HUES6 (cell line): ENCODE results near the gene EHD1.
A peak's percentile ranks its signal among the peaks of the same experiment; 100 is the strongest.

ENCODE experiments used
- H3K27ac ChIP-seq: 2 replicates; pipeline ENCODE4 v1.7.0; 2013; ENCODE audit warnings: low read depth, mild to moderate bottlenecking, low read length, inconsistent platforms
- H3K27me3 ChIP-seq: 2 replicates; pipeline ENCODE4 v1.6.1; 2013; ENCODE audit warnings: low read length; ENCODE audit not compliant: control insufficient read depth, insufficient read depth
- H3K36me3 ChIP-seq: 2 replicates; pipeline ENCODE4 v1.6.1; 2013; ENCODE audit warnings: low read length; ENCODE audit not compliant: control insufficient read depth, insufficient read depth
- H3K4me1 ChIP-seq: 2 replicates; pipeline ENCODE4 v1.6.1; 2013; ENCODE audit warnings: low read length; ENCODE audit not compliant: control insufficient read depth, insufficient read depth
- H3K4me3 ChIP-seq: 2 replicates; pipeline ENCODE4 v1.5.1; 2013; ENCODE audit warnings: low read depth, low read length
- H3K9ac ChIP-seq: one replicate; pipeline ENCODE4 v1.6.1; 2013; ENCODE audit warnings: mild to moderate bottlenecking, low read length
- H3K9me3 ChIP-seq: 2 replicates; pipeline ENCODE4 v1.6.1; 2013; ENCODE audit warnings: low read depth, low read length; ENCODE audit not compliant: control insufficient read depth, insufficient read depth

Gene EHD1

GRCh38 chr11:64888406-64888728, 9.9 kb upstream of the EHD1 start:
- peak overlapping the region; percentile 56 for H3K9ac ChIP-seq
- no peaks in the 10 kb centered on the region for H3K36me3 ChIP-seq
- H3K9me3 ChIP-seq = no peaks in the 10 kb centered on the region
- H3K27ac ChIP-seq = no peak overlapping the region
- peak overlapping the region; percentile 49 for H3K4me3 ChIP-seq
- H3K4me1 ChIP-seq = peaks cover 18% of the 10 kb centered on the region
- H3K27me3 ChIP-seq = no peaks in the 10 kb centered on the region

- peaks cover 18% of the 10 kb centered on the region for H3K4me1 ChIP-seq
- no peaks in the 10 kb centered on the region for H3K9me3 ChIP-seq
- H3K27ac ChIP-seq = no peak overlapping the region
- no peaks in the 10 kb centered on the region for H3K36me3 ChIP-seq
- peak overlapping the region; percentile 49 for H3K4me3 ChIP-seq
- H3K27me3 ChIP-seq = no peaks in the 10 kb centered on the region
- H3K9ac ChIP-seq = peak overlapping the region; percentile 56
These were observed 9.5 kb upstream of the EHD1 start for GRCh38 chr11:64887757-64888405.

GRCh38 chr11:64887234-64887756, 8.9 kb upstream of the EHD1 start:
- H3K9me3 ChIP-seq = no peaks in the 10 kb centered on the region
- H3K9ac ChIP-seq = peak overlapping the region; percentile 17
- H3K27ac ChIP-seq = no peak overlapping the region
- H3K27me3 ChIP-seq = no peaks in the 10 kb centered on the region
- no peaks in the 10 kb centered on the region for H3K36me3 ChIP-seq
- H3K4me1 ChIP-seq = peaks cover 18% of the 10 kb centered on the region
- peak overlapping the region; percentile 49; the same call in 1 of the 2 replicates for H3K4me3 ChIP-seq

- Histone ChIP-seq H3K27ac (no peak overlapping the region), H3K9me3 (no peaks in the 10 kb centered on the region), H3K4me1 (peaks cover 18% of the 10 kb centered on the region), H3K36me3 (no peaks in the 10 kb centered on the region), H3K27me3 (no peaks in the 10 kb centered on the region), H3K9ac (no peak overlapping the region), H3K4me3 (no peak overlapping the region)
These were observed 7.2 kb upstream of the EHD1 start for GRCh38 chr11:64885367-64886286.

GRCh38 chr11:64884019-64884418, 5.6 kb upstream of the EHD1 start:
- Histone ChIP-seq H3K9ac (peak overlapping the region; percentile 15), H3K36me3 (no peaks in the 10 kb centered on the region), H3K4me3 (no peak overlapping the region), H3K9me3 (no peaks in the 10 kb centered on the region), H3K27ac (no peak overlapping the region), H3K27me3 (no peaks in the 10 kb centered on the region), H3K4me1 (peaks cover 24% of the 10 kb centered on the region)

GRCh38 chr11:64883575-64883974, 5.2 kb upstream of the EHD1 start:
- no peaks in the 10 kb centered on the region for H3K36me3 ChIP-seq
- H3K4me1 ChIP-seq = peaks cover 19% of the 10 kb centered on the region
- H3K9ac ChIP-seq = peak overlapping the region; percentile 15
- H3K27me3 ChIP-seq = no peaks in the 10 kb centered on the region
- H3K9me3 ChIP-seq = no peaks in the 10 kb centered on the region
- no peak overlapping the region for H3K27ac ChIP-seq
- no peak overlapping the region for H3K4me3 ChIP-seq

- Histone ChIP-seq H3K27me3 (no peaks in the 10 kb centered on the region), H3K4me3 (no peak overlapping the region), H3K27ac (no peak overlapping the region), H3K36me3 (no peaks in the 10 kb centered on the region), H3K9ac (no peak overlapping the region), H3K4me1 (peaks cover 13% of the 10 kb centered on the region), H3K9me3 (no peaks in the 10 kb centered on the region)
These were observed 3.8 kb upstream of the EHD1 start for GRCh38 chr11:64882243-64882642.

GRCh38 chr11:64881476-64881875, 3.1 kb upstream of the EHD1 start:
- Histone ChIP-seq H3K27ac (no peak overlapping the region), H3K4me1 (peaks cover 19% of the 10 kb centered on the region), H3K9ac (no peak overlapping the region)

GRCh38 chr11:64880240-64881001, 2.0 kb upstream of the EHD1 start:
- Histone ChIP-seq H3K4me1 (peaks cover 23% of the 10 kb centered on the region), H3K9me3 (no peaks in the 10 kb centered on the region), H3K4me3 (no peak overlapping the region), H3K27ac (no peak overlapping the region), H3K9ac (no peak overlapping the region), H3K27me3 (no peaks in the 10 kb centered on the region), H3K36me3 (no peaks in the 10 kb centered on the region)

More at GRCh38 chr11:64881476-64881875, 3.1 kb upstream of the EHD1 start:
- Histone ChIP-seq H3K4me3 (no peak overlapping the region), H3K27me3 (no peaks in the 10 kb centered on the region), H3K9me3 (no peaks in the 10 kb centered on the region), H3K36me3 (no peaks in the 10 kb centered on the region)

- H3K4me1 ChIP-seq = peaks cover 23% of the 10 kb centered on the region
- H3K9ac ChIP-seq = peak overlapping the region; percentile 76
- H3K36me3 ChIP-seq = peaks cover 4% of the 10 kb centered on the region; the same call in 1 of the 2 replicates
- H3K27ac ChIP-seq = peak overlapping the region; percentile 24; the same call in 1 of the 2 replicates
- H3K9me3 ChIP-seq = no peaks in the 10 kb centered on the region
- H3K4me3 ChIP-seq = peak overlapping the region; percentile 86
- H3K27me3 ChIP-seq = no peaks in the 10 kb centered on the region
These were observed 951 bp upstream of the EHD1 start for GRCh38 chr11:64879244-64879900.
